ENCODE results near the gene MRI1.
"Not testable (repeated sequence)": the region's sequence is repeated elsewhere in the genome, so short reads cannot be mapped to it uniquely, and the experiment has no call there.

Gene MRI1

GRCh38 chr19:13762635-13763235, 1.6 kb upstream of the MRI1 start:
- DNase-seq: no peak

- DNase-seq: no peak
Observed at GRCh38 chr19:13763265-13763664, 1.1 kb upstream of the MRI1 start.

GRCh38 chr19:13764821-13765394, 586 bp downstream of the MRI1 start:
- DNase-seq: peak; percentile 3

- DNase-seq: no peak
Observed at GRCh38 chr19:13765395-13766094, 1.2 kb downstream of the MRI1 start.

- DNase-seq: no peak
Observed at GRCh38 chr19:13766095-13766481, 1.8 kb downstream of the MRI1 start.

- no peak for DNase-seq
Observed at GRCh38 chr19:13768510-13768909, 4.2 kb downstream of the MRI1 start.

- no peak for DNase-seq
Observed at GRCh38 chr19:13770013-13770635, 5.8 kb downstream of the MRI1 start.

- DNase-seq: peak; percentile 74
Observed at GRCh38 chr19:13774217-13775191, 10.2 kb downstream of the MRI1 start, which contains the start of gene C19orf53. TSS of gene C19orf53 (plus strand) at chr19:13774456. CDS start at chr19:13774478, 22 bp downstream.

- no peak for DNase-seq
Observed at GRCh38 chr19:13778398-13778797, 14.1 kb downstream of the MRI1 start.

- no peak for DNase-seq
Observed at GRCh38 chr19:13778847-13779246, 14.5 kb downstream of the MRI1 start.

GRCh38 chr19:13779794-13780193, 15.5 kb downstream of the MRI1 start:
- not testable (repeated sequence) for DNase-seq

GRCh38 chr19:13781547-13781946, 17.2 kb downstream of the MRI1 start:
- no peak for DNase-seq

GRCh38 chr19:13782537-13782936, 18.2 kb downstream of the MRI1 start:
- DNase-seq: no peak

GRCh38 chr19:13783565-13784500, 19.5 kb downstream of the MRI1 start:
- DNase-seq: no peak

GRCh38 chr19:13784731-13785452, 20.6 kb downstream of the MRI1 start:
- peak; percentile 59 for DNase-seq

- DNase-seq: no peak
Observed at GRCh38 chr19:13788991-13789390, 24.7 kb downstream of the MRI1 start.

GRCh38 chr19:13790354-13790753, 26.0 kb downstream of the MRI1 start:
- DNase-seq: no peak

GRCh38 chr19:13793317-13793716, 29.0 kb downstream of the MRI1 start:
- DNase-seq: not testable (repeated sequence)

GRCh38 chr19:13794398-13794756, 30.1 kb downstream of the MRI1 start:
- DNase-seq: no peak

GRCh38 chr19:13794757-13795589, 30.7 kb downstream of the MRI1 start, which contains the start of gene ZSWIM4:
TSS of gene ZSWIM4 (plus strand) at chr19:13795443. CDS start at chr19:13795649, 206 bp downstream.
- DNase-seq: peak; percentile 90
